GM21825 (cell line): ENCODE data around the gene KCNRG.
"Not testable (repeated sequence)": the region's sequence is repeated elsewhere in the genome, so short reads cannot be mapped to it uniquely, and the experiment has no call there.

Experiments
- ATAC-seq: cut with Tn5 transposase; IDR thresholded peaks from one replicate; pipeline ENCODE4 v1.9.1; 2021; ENCODE audit warnings: mild to moderate bottlenecking, moderate library complexity; ENCODE audit not compliant: unreplicated experiment

The KCNRG gene, protein sequence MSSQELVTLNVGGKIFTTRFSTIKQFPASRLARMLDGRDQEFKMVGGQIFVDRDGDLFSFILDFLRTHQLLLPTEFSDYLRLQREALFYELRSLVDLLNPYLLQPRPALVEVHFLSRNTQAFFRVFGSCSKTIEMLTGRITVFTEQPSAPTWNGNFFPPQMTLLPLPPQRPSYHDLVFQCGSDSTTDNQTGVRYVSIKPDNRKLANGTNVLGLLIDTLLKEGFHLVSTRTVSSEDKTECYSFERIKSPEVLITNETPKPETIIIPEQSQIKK

DNA sequence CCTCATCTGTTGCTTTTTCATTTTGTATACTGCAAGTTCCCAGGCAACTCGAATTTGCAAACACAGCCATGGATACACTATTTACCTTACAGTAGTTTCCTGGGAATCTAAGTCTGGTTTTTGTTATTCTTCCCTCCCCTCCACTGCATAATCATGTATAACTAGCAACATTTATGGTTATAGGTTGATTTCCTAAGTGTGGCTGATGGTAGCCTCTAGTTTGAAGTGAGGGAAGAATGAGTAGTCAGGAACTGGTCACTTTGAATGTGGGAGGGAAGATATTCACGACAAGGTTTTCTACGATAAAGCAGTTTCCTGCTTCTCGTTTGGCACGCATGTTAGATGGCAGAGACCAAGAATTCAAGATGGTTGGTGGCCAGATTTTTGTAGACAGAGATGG is at the start of gene KCNRG:
Gene KCNRG, plus strand, starts transcription at position 187 of the 400 bp plus-strand sequence. Its CDS starts 50 bp downstream, at position 237.
- ATAC-seq: no peak

DNA sequence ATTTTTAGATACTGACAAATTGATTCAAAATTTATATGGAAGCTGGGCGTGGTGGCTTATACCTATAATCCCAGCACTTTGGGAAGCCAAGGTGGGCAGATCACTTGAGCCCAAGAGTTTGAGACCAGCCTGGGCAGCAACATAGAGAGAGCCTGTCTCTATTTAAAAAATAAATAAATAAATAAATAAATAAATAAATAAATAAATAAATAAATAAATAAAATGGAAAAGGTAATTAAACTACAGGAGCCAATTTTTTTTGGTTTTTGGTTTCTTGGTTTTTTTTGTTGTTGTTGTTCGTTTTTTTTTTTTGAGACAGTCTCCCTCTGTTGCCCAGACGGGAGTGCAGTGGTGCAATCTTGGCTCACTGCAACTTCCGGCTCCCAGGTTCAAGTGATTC is 47.8 kb upstream of the KCNRG start:
- no peak for ATAC-seq

DNA sequence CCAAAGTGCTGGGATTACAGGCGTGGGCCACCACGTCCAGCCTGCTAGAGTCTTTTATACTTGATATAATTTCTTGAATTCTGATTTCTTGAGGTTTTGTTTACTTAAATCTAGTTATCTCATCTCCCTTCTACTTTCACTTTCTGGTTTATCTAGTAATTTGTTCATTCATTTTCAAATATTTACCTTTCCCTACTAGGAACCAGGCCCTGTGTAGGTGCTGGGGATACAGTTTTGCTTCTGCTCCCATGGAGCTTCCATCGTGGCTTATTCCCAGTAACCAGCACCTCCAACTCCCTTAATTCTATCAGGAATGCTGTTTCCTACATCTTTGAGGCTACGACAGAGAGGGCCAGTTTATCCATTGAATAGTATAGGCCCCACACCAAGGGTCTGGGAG is 42.5 kb upstream of the KCNRG start:
- no peak for ATAC-seq

DNA sequence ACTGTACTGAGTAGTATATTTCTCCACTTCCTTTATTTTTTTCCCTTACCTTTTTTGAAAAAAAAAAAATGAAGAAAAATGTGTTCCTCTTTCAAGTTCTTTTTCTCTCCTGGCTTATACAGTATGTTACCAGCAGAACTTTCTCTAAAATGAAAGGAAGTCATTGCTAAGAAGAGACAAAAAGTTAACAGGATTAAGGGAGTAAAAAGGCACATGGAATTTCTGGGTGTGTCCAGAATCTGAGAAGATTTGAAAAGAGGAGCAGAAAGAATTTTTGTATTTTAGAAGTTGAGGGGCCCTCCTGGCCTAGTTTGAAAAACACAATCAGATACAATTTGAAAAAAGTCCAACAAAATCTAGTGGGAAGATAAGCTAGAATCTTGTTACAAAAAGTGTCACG is 39.4 kb upstream of the KCNRG start:
- no peak for ATAC-seq

DNA sequence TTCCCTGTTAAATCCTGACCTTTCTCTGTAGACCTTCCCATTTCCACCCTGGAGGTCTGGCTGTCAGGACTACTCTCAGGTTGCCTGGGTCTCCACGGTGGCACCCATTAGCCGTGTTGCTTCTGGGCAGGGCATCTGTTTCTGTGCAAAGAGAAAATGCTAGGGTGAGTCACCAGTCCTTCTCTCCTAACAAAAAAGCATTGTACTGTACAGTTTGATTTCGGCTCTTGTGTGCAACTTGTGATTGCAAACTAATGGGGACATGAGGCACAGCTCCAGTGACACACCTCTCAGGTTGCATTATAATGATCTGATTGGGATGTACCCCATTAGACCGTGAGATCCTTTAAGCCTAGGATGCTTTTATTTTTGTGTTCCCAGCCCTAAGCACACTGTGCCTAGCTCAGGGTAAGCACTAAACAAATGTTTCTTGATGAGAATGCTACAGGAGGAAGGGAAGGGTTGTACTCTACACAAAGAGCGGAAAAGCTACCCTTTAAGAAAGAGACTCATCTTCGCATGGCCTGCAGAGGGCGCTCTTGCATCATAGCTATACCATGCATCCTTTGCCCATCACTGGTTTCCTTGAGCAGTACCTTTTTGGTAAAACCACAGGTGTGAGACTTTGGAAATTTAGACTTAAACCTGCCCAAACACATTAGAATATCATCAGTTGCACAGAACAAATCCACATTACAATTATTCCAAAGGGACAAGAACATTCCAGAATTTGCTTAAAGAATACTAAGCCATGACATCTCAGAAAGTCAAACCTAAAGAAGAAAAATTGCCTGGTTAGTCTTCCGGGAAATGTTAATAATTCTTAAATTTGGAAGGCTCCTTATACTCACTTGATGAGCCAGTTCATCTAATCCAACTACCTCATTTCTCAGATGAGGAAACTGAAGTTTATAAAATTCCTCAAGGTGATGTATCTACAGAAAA is 38.7 kb upstream of the KCNRG start:
- ATAC-seq: peak; percentile 52

DNA sequence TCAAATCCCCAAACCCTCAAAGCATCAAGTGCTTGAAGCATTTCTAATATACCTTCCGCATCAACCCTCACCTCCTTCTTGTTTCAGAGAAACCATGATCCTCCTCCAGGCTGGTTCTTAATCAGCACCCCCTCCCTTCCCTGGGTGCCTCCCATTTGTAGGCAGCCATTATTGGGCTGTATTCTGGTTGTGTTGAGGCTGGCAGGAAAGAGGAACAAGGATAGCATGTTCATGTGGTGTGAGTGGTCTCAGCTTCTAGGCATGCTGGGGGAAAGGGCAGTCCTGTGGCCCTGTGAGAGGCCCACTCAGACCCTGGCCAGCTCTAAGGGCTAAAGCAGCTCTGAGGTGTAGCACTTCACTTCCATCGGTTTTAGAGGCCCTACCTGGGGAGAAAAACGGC is 37.3 kb upstream of the KCNRG start:
- no peak for ATAC-seq

DNA sequence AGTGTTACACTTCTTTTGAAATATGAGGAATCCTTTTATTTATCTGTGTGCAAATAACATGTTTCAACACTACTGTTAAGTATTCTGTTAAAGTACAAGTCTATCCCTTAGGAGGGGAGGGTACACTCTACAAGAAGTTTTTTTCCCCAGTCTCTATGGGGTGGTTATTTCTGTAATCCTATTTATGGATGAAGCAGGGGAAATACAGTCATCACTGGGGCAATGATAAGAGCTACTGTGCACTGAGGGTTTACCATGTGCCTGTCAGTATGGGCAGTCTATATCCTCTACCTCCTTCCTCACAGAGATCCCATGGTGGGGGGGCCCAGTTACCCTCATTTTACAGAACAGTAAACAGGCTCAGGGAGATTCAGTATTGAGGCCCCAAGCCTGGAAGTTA is 35.0 kb upstream of the KCNRG start:
- ATAC-seq: no peak

DNA sequence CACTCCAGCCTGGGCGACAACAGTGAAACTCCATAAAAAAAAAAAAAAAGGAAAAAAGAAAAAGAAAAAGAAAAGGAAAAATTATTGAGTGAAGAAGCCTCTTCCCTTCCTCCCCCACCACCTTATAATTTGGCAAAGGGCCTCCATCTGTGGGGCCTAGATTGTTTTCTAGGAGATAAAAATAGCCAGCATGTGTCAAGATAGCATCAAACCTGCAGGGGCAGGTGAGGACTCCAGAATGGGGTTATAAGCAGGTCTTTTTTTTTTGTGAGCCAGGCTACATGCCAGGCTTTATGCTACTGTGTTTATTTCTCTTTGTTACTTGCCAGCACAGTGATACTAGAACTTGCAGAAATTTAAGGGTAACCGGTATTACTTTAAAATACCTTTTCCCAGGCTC is 30.1 kb upstream of the KCNRG start:
- no peak for ATAC-seq

DNA sequence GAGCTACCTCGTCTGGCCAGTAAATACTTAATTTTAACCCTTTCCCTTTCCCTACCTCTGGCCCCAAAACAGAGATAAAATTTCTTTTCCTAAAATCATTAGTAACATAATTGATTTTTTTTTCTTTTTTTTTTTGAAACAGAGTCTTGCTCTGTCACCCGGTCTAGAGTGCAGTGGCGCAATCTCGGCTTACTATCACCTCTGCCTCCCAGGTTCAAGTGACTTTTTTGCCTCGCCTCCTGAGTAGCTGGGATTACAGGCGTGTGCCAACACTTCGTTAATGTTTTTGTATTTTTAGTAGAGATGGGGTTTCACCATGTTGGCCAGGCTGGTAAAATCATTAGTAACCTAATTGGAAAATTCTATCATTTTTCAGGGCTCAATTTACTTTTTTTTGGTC is 28.8 kb upstream of the KCNRG start:
- ATAC-seq: no peak

DNA sequence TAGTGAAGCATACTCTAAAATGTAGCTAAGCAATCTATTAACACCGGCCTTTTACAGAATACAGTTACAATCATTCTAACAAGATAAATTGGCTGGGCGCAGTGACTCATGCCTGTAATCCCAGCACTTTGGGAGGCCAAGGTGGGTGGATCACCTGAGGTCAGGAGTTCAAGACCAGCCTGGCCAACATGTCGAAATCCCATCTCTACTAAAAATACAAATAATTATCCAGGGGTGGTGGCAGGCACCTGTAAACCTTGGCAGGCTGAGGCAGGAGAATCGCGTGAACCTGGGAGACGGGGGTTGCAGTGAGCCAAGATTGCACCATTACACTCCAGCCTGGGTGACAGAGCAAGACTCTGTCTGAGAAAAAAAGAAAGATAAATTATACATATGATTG is 24.6 kb upstream of the KCNRG start:
- ATAC-seq: not testable (repeated sequence)

DNA sequence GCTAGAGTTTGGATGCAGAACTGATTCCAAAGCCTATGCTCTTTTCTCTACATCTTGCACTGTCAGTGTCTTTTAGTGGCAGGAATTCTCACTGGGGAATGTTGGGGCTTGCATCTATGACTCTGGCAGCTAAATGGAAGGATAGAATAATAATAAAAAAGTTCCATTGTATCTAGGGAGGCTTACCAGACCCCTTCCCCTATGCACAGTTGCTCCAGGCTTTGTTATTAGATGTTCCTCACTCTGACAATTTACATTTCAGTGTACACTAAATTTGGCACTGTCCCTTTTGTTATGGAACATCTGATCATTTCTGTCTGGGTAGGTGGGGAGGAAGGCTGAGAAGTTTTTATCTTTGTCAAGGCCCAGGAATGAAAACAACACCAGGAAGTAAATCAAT is 22.1 kb upstream of the KCNRG start:
- ATAC-seq: no peak

DNA sequence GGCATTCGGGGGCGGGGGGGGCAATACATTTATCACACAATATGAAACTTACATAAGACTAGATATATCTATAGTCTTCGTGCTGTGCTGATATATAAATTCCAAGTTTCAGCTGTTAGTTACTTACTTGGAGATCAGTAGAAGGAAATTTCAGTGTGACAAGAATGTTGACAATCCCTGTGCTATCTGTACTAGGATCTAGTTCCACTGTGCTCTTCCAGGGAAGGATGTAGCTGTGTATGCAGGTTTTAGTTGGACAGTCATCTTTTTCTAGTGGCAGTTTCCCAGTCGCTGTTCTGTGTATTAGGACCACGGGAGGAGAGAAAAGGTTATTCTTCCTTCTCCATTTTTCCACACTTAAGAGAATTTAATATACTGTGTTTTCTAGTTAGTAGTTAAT is 21.6 kb upstream of the KCNRG start:
- ATAC-seq: no peak

DNA sequence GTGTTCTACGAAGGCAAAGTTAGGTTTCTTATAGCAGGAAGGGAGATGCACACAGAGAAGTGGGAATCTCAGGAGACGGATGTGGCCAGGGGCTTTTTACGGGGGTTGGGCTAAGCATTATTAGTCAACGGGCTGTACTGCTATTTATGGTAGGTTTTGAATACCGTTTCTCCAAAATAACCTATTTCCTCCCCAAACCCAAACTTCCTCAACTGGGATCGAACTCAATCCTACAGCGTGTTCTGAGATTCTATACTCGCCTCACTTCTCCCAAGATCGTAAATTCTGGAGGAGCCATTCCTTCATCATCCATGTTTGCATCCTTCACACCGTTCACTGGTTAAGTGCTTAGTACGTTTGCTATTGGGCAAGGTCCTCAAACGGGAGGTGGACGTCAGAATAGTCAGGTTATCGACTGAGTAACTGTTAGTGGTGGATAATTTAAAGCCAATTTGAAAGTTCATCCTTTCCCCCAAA is 19.6 kb upstream of the KCNRG start:
- ATAC-seq: no peak

DNA sequence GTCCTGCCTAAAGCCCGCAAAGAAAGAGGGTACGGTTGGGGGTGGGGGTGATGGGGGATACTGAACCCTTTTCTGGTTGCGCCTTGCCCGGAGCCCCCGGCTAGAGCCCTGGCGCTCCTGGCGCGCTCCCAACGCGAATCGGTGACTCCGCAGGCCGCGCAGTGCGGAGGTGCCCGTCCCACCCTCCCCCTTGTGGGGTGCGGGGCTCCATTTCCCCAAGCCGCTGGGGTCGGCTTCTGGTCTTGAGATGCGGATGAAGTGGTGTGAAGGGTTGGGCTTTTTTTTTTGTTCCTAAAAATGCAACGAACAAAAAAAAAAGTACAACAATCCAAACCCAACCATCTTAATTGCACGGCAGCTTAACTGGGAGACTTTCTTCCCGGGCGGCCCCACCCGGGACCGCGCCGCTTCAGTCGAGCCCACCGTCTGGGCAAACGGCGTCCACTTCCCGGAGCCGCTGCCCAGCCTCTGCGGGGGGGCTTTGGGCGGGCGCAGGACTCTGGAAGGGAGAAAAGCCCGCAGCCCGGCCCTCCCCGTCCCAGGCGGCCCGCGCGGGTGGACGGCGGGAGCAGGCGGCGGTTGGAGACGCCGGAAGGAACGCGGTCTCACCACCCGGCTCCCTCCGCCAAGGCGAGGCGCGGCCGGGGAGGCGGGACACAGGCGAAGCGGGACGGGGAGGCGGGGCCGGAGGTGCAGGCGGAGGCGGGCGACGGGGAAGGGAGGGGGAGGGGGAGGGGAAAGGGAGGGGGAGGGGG is 18.9 kb upstream of the KCNRG start:
- ATAC-seq: peak; percentile 51

DNA sequence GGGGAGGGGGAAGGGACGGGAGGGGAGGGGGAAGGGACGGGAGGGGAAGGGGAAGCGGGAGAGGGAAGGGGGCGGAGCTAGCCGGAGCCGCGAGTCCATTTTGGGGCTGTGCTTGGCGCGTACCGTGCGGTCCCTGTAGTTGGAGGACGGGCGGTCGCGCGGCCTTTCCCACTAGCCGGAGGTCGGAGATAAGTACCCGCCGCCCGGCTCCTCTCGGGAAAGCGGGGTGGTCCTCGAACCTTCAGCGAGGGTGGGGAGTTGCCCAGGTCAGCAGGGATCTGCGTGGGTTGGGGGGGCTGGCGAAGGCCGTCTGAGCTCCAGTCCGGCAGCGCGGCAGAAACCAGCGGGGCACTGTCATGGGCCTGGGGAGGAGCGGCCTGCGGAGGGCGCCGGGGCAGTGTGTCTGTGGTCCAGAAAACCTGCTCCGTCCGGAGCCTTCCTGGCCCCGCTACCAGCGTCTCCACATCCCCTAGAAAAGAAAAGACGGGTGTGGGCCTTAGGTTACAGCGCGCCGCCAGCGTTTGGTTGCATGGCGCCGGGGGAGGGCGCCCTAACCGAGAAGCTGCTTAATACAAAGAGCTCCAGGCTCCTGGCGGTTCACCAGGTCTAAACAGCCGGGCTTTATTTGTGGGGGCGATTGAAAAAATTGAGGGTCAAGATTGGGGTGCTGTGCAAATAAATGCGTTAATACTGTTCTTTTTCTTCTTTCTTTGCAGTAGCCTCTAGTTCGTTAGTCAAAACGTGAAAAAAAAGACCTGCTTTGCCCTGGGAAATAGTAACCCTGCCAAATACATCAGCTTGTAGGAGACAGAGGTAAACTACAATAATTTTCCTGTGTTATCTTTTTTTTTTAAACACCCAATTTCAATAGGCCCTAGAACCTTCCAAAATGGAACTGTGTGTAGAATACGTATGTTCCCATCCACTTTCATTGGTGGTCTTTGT is 18.0 kb upstream of the KCNRG start, which contains the start of gene TRIM13:
Gene TRIM13, plus strand, starts transcription at position 92 of the 945 bp plus-strand sequence. CDS start 14,899 bp downstream, outside the sequence.
- peak; percentile 59 for ATAC-seq

DNA sequence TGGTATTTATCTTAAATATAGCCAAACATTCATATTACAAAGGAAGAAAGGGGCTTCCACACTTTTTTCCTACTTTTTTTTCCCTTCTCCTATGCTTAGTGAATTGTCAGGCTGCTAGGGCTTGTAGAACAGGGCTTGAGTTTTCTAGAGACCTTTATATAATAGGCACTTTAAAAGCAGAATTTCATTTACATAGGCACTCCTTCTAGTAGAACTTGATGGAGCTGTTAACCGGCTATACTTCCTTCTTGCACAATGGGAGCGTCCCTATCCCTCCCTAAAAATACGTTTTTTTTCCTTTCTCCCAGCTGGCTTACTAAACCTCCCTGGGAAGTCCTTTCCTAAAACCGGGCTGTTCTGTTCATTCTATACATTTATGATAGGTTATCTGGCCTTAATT is 17.3 kb upstream of the KCNRG start:
- no peak for ATAC-seq

DNA sequence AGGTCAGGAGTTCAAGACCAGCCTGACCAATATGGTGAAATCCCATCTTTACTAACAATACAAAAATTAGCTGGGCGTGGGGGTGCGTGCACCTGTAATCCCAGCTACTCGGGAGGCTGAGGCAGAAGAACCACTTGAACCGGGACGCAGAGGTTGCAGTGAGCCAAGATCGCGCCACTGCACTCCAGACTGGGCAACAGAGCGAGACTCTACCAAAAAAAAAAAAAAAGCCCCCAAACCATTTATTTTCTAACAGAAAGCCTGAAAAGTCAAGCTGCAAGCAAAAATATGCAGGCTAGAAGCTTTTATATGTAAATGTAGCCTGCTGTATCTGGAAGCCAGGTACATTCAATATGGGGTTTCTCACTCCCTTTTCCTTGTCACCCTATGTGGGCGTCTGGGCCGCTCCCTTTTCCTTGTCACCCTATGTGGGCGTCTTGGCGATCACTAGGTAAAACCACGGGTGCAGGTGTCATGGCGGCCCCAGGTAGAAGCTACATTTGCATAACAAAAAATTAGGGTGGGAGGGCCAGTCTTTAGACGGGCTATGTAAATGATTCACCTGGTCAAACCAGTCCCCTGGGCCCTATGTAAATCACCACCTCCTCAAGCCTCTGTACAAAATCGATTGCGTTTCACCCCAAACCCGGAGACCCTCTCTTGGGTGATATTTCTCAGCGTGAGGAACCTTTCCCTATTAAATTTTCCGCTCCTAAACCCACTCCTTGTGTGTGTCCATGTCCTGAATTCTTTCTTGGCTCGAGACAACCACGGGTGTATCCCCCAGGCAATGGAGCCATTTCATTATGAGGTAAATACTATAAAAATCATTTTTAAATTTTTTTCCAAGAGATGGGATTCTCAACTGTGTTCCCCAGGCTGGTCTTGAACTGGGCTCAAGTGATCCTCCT is 16.3 kb upstream of the KCNRG start:
- ATAC-seq: no peak

DNA sequence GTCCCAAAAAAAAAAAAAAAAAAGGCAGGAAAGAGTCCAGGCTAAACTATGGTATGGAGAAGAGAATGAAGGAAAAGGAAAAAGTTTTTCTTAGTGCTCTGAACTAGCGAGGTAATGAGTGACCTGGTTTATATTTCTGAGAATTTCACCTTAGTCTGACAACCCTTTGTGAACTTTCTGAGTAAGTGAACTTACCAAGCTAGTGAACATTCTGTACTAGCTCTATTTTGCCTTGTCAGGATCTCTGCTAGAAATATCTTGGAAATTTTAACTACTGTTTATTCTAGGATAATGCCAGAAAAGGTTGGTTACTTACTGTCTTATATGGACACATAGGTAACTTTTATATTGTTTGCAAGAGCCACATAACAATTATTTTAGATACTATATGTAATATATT is 14.0 kb upstream of the KCNRG start:
- ATAC-seq: no peak
